GM12878 (cell line): Measurements from ENCODE around the gene SIKE1. TPM values are rescaled to one million over a fixed set of nuclear protein-coding genes. Genes with fewer than 3 reads are reported as not detected.

Source experiments
- ATAC-seq: fragments of 200-7000 bp; cut with Tn5 transposase; 3 replicates; pipeline ENCODE4 v1.9.1; 2020; ENCODE audit warnings: mild to moderate bottlenecking, moderate library complexity
- BruUV-seq: library from RNA; stranded (reverse); fragments of 400-500 nt; replicated peaks from 2 replicates; lab custom pipeline; 2021; lab: Mats Ljungman, UMichigan
- CTCF ChIA-PET: fragments of 300-600 bp; sonication (Branson Sonifier 250); formaldehyde crosslinking; extraction: SDS; loops from one replicate; lab custom pipeline; 2021; ENCODE audit warnings: inconsistent platforms; lab: Yijun Ruan, JAX
- POLR2A ChIA-PET: fragments of 350-600 bp; formaldehyde crosslinking; extraction: SDS; loops from one replicate; lab custom pipeline; 2021; ENCODE audit warnings: inconsistent platforms; lab: Charles Lee
- RAD21 ChIA-PET: fragments of 300-600 bp; sonication (Branson Sonifier 250); formaldehyde crosslinking; loops from one replicate; lab custom pipeline; 2023; ENCODE audit warnings: antibody characterized with exemption; ENCODE audit not compliant: unreplicated experiment; lab: Charles Lee
- SMC1A ChIA-PET: fragments of 300-600 bp; sonication (Branson Sonifier 250); formaldehyde crosslinking; loops from one replicate; lab custom pipeline; 2023; ENCODE audit not compliant: unreplicated experiment, uncharacterized antibody; lab: Charles Lee
- DNase-seq: peaks from one replicate; pipeline ENCODE4 v3.0.0-alpha.2; 2011; ENCODE audit warnings: low read depth, low spot score
- FAIRE-seq: peaks from 3 replicates; lab custom pipeline; 2011; peaks lifted over from hg19 to GRCh38; lab: Jason Lieb, UNC
- H2AFZ ChIP-seq: 2 replicates; pipeline ENCODE4 v1.6.0; 2011; ENCODE audit warnings: low read depth, low read length, control low read depth; ENCODE audit not compliant: control insufficient read depth
- H3K27ac ChIP-seq: 2 replicates; pipeline ENCODE4 v1.5.1; 2011; ENCODE audit warnings: control low read depth; ENCODE audit not compliant: control insufficient read depth, insufficient read depth
- H3K27me3 ChIP-seq, 2 experiments: replicated peaks in 1 of 2; 2 replicates each; pipeline versions ENCODE4 v1.6.0 to v1.6.1; 2011; ENCODE audit warnings: low read length in 1 of 2; ENCODE audit not compliant: control insufficient read depth in 2 of 2, insufficient read depth in 2 of 2
- H3K36me3 ChIP-seq, 2 experiments: 2 replicates each; pipeline ENCODE4 v1.5.1; 2011; ENCODE audit warnings: low read length in 1 of 2; ENCODE audit not compliant: control insufficient read depth in 2 of 2, insufficient read depth in 2 of 2
- H3K4me1 ChIP-seq: 2 replicates; pipeline ENCODE4 v1.6.1; 2011; ENCODE audit warnings: mild to moderate bottlenecking, low read length, moderate library complexity, mixed read lengths; ENCODE audit not compliant: control insufficient read depth, insufficient read depth
- H3K4me2 ChIP-seq: 2 replicates; pipeline ENCODE4 v1.6.0; 2011; ENCODE audit warnings: control low read depth; ENCODE audit not compliant: control insufficient read depth, insufficient read depth
- H3K4me3 ChIP-seq: fragments of 200-600 bp; sonication (generic); 2 replicates; pipeline ENCODE4 v1.5.1; 2016
- H3K79me2 ChIP-seq: 2 replicates; pipeline ENCODE4 v1.6.0; 2011; ENCODE audit warnings: low read length; ENCODE audit not compliant: control insufficient read depth, insufficient read depth
- H3K9ac ChIP-seq: 2 replicates; pipeline ENCODE4 v1.8.0; 2011; ENCODE audit warnings: low read length, control low read depth, mixed read lengths; ENCODE audit not compliant: control insufficient read depth, insufficient read depth
- H3K9me3 ChIP-seq: replicated peaks from 3 replicates; pipeline ENCODE4 v1.5.1; 2011; ENCODE audit warnings: mild to moderate bottlenecking, low read length; ENCODE audit not compliant: control insufficient read depth, insufficient read depth
- H4K20me1 ChIP-seq: 2 replicates; pipeline ENCODE4 v1.6.0; 2011; ENCODE audit not compliant: control insufficient read depth, insufficient read depth
- EED ChIP-seq: sonication (generic); IDR thresholded peaks from 2 replicates; pipeline ENCODE4 v1.6.1; 2016; ENCODE audit warnings: antibody characterized with exemption, low read depth
- ELK1 ChIP-seq: IDR thresholded peaks from 2 replicates; pipeline ENCODE4 v1.6.1; 2012; ENCODE audit warnings: low read depth, low read length, improper control_type of control experiment
- IKZF2 ChIP-seq, 2 experiments: fragments of 450-650 bp; IDR thresholded peaks; 2 replicates each; pipeline ENCODE4 v1.6.1; 2017; ENCODE audit warnings: mild to moderate bottlenecking in 2 of 2, moderate library complexity in 2 of 2
- MXI1 ChIP-seq: fragments of 150-350 bp; IDR thresholded peaks from 2 replicates; pipeline ENCODE4 v1.6.1; 2011; ENCODE audit warnings: low read depth, mild to moderate bottlenecking, inconsistent platforms, low read length, improper control_type of control experiment
- NKRF ChIP-seq: fragments of 450-650 bp; conservative IDR thresholded peaks from 2 replicates; pipeline ENCODE4 v1.6.1; 2017; ENCODE audit warnings: mild to moderate bottlenecking, moderate library complexity
- SIN3A ChIP-seq: IDR thresholded peaks from 2 replicates; pipeline ENCODE4 v1.6.1; 2012; ENCODE audit warnings: low read depth, low read length, improper control_type of control experiment
- ZBTB11 ChIP-seq: fragments of 450-650 bp; formaldehyde crosslinking; IDR thresholded peaks from 2 replicates; pipeline ENCODE4 v1.5.0; 2022; ENCODE audit warnings: mild to moderate bottlenecking, missing genetic modification characterization
- ZBTB33 ChIP-seq: fragments of 450-650 bp; IDR thresholded peaks from 2 replicates; pipeline ENCODE4 v1.6.1; 2017; ENCODE audit warnings: mild to moderate bottlenecking
- ZNF687 ChIP-seq: fragments of 450-650 bp; IDR thresholded peaks from 2 replicates; pipeline ENCODE4 v1.6.1; 2017; ENCODE audit warnings: mild to moderate bottlenecking, moderate library complexity
- ZSCAN29 ChIP-seq: fragments of 450-650 bp; IDR thresholded peaks from 2 replicates; pipeline ENCODE4 v1.6.1; 2017; ENCODE audit warnings: mild to moderate bottlenecking, moderate library complexity
- WGBS: methylation state at CpG from one replicate; pipeline ENCODE4 v1.1.6; 2016; ENCODE audit warnings: low lambda C conversion rate; ENCODE audit not compliant: insufficient replicate concordance, insufficient coverage; ENCODE audit errors: missing lambda C conversion rate; 5-methylcytosine and 5-hydroxymethylcytosine counted together
- in situ Hi-C: fragments of 300-500 bp; cut with MboI; formaldehyde crosslinking; loops from 9 replicates; pipeline ENCODE4 v1.14.3; 2018; ENCODE audit warnings: mixed read lengths
- intact Hi-C: fragments of 100-400 bp; cut with micrococcal nuclease; formaldehyde crosslinking; loops from one replicate; pipeline ENCODE4 v1.14.2; 2022; ENCODE audit not compliant: unreplicated experiment
- polyA plus RNA-seq, 11 experiments: library from polyadenylated mRNA; depleted of rRNA in 4 of 11; unstranded in 6 of 11; stranded (reverse) in 5 of 11; fragments of >200 nt; fragmentation: Nextera tagmentation in 4 of 11; fragmentation: Illumina TruSeq in 1 of 11; extraction: Ambion mirVana in 4 of 11; extraction: Trizol in 1 of 11; gene quantifications; 1 replicate in 1 of 11; 2 replicates in 10 of 11; pipeline versions ENCODE4 v1.2.1 to v1.2.3, GENCODE V29; 2011 to 2016; ENCODE audit warnings: inconsistent platforms in 2 of 11, missing spikeins in 2 of 11, low read depth in 1 of 11
- total RNA-seq, 4 experiments: library from RNA; depleted of rRNA in 3 of 4; stranded (reverse); fragments of >200 nt in 3 of 4; fragmentation: Illumina TruSeq in 1 of 4; extraction: Trizol in 1 of 4; gene quantifications; 2 replicates each; pipeline versions ENCODE4 v1.2.1 to v1.2.3, GENCODE V29; 2013 to 2021

Gene SIKE1
- total and polyA plus RNA-seq, 10 of the 15 experiments (the other 5 are each of a cell fraction or from before 2014, with no cell fraction given) = 10.4 to 67.0 (median 45.5) TPM

- no peak for TF ChIP-seq ZNF687
- no peak for TF ChIP-seq MXI1
- no peak for TF ChIP-seq EED
- TF ChIP-seq SIN3A = no peak
- TF ChIP-seq IKZF2 (IDR thresholded peaks at IDR 0.05) = no peak
Measured at GRCh38 chr1:114770989-114771388, 9.5 kb downstream of the SIKE1 start (continued).

- Histone ChIP-seq H3K27me3 (no peaks in the 10 kb centered on the region), H3K4me2 (no peak overlapping the region), H3K27ac (no peak overlapping the region), H3K9me3 (no peaks in the 10 kb centered on the region; the same call in 1 of the 3 replicates), H3K4me3 (no peak overlapping the region), H3K9ac (no peak overlapping the region), H3K4me1 (no peaks in the 10 kb centered on the region), H3K79me2 (no peaks in the 10 kb centered on the region), H2AFZ (no peak overlapping the region), H4K20me1 (no peaks in the 10 kb centered on the region), H3K36me3 (no peaks in the 10 kb centered on the region)
- SMC1A ChIA-PET = no interaction called here
- 74% methylated on average over 4 of the region's 4 CpGs for WGBS
- intact Hi-C loops (no loop called here), in situ Hi-C loops (no loop called here)
- ATAC-seq (no peak), DNase-seq (no peak), FAIRE-seq (no peak)
- CTCF ChIA-PET = interaction anchor here (0.6 to 0.8 kb wide), 2 partner anchors 13 to 125 kb away, joined by 3 read pairs; no protein-coding TSS in a partner anchor
- RAD21 ChIA-PET = no interaction called here
- POLR2A ChIA-PET = no interaction called here
- TF ChIP-seq ELK1 = no peak
- TF ChIP-seq NKRF = no peak
- TF ChIP-seq ZBTB33 = peak; percentile 54; the same call in 1 of the 2 replicates
- no peak for TF ChIP-seq ZSCAN29
- TF ChIP-seq ZBTB11 = no peak
- no TSS peak for BruUV-seq
Measured at GRCh38 chr1:114764689-114765088, 15.8 kb downstream of the SIKE1 start.
